ENCODE results near the gene MED22.

GRCh38 chr9:133378408-133378962 is 30.6 kb upstream of the MED22 start:
- TF ChIP-seq CTCF (IDR thresholded peaks at IDR 0.05) (no peak), EZH2phosphoT487 (IDR thresholded peaks at IDR 0.05) (no peak)

Data from neural progenitor cell (in vitro differentiated cells).